NB4 (cell line): Measurements from ENCODE around the gene STK39.

Experiments used
- DNase-seq: peaks from one replicate; pipeline ENCODE4 v3.0.0; 2010; ENCODE audit warnings: low read depth
- H3K4me3 ChIP-seq: one replicate; pipeline ENCODE4 v1.5.1; 2011; ENCODE audit warnings: mild to moderate bottlenecking, low read depth, low read length, moderate library complexity
- MYC ChIP-seq: IDR thresholded peaks from 2 replicates; pipeline ENCODE4 v1.6.1; 2011; ENCODE audit warnings: low read depth, low read length
- POLR2A ChIP-seq: IDR thresholded peaks from 2 replicates; pipeline ENCODE4 v1.6.1; 2011; ENCODE audit warnings: mild to moderate bottlenecking; ENCODE audit not compliant: insufficient read length; ENCODE audit errors: extremely low read depth
- TF ChIP-seq, protein P1 (sequence below): IDR thresholded peaks from one replicate; pipeline ENCODE4 v1.5.1; 2012; ENCODE audit warnings: low read depth, low read length
- TF ChIP-seq, protein P2 (sequence below): IDR thresholded peaks from 2 replicates; pipeline ENCODE4 v1.6.1; 2011; ENCODE audit warnings: low read depth, low read length

Gene STK39

DNA sequence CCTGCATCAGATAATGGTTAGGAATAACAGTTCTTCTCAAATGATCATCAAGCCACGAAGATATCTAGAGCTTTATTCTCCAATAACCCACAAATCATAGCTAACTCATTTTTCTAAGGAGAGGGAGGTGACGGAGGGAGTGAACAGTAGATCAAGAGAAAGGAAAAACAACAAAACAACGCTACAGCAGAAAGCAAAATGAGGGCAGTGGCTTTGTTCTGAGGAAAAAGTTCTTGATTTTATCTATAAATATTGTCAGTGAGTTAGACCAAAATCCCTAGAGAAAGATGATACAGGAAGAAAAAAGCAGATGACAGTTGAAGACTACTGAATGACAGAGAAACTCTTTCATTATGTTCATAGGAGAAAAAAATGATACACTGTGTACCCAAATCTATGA is 71.0 kb downstream of the STK39 start:
- peak; percentile 15 for DNase-seq
- TF ChIP-seq, protein P1, sequence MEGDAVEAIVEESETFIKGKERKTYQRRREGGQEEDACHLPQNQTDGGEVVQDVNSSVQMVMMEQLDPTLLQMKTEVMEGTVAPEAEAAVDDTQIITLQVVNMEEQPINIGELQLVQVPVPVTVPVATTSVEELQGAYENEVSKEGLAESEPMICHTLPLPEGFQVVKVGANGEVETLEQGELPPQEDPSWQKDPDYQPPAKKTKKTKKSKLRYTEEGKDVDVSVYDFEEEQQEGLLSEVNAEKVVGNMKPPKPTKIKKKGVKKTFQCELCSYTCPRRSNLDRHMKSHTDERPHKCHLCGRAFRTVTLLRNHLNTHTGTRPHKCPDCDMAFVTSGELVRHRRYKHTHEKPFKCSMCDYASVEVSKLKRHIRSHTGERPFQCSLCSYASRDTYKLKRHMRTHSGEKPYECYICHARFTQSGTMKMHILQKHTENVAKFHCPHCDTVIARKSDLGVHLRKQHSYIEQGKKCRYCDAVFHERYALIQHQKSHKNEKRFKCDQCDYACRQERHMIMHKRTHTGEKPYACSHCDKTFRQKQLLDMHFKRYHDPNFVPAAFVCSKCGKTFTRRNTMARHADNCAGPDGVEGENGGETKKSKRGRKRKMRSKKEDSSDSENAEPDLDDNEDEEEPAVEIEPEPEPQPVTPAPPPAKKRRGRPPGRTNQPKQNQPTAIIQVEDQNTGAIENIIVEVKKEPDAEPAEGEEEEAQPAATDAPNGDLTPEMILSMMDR: no peak
- TF ChIP-seq, protein P2, sequence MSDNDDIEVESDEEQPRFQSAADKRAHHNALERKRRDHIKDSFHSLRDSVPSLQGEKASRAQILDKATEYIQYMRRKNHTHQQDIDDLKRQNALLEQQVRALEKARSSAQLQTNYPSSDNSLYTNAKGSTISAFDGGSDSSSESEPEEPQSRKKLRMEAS: no peak
- TF ChIP-seq POLR2A: no peak
- TF ChIP-seq MYC: no peak
- H3K4me3 ChIP-seq: no peak overlapping the region

DNA sequence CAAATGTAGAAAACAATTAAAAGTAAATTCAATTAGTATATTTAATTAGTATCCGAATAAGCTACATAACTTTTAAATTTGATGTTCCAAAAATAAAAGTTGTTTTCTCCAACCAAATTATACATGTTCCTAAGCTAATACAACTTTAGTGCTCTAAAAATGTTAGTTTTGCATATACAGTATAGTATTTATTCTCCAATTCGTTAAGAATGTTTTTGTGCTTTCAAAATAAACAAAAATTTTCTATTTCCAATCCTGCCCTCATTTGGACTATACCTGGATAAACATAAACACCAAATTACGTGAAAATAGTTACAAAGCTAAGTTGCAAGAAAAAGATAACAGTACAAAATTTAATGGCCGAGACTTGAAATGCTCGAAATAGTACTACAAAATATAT is 71.9 kb downstream of the STK39 start:
- no peak for DNase-seq
- TF ChIP-seq, protein P2: no peak
- TF ChIP-seq MYC (no peak), POLR2A (no peak)
- TF ChIP-seq, protein P1: no peak
- H3K4me3 ChIP-seq: no peak overlapping the region

DNA sequence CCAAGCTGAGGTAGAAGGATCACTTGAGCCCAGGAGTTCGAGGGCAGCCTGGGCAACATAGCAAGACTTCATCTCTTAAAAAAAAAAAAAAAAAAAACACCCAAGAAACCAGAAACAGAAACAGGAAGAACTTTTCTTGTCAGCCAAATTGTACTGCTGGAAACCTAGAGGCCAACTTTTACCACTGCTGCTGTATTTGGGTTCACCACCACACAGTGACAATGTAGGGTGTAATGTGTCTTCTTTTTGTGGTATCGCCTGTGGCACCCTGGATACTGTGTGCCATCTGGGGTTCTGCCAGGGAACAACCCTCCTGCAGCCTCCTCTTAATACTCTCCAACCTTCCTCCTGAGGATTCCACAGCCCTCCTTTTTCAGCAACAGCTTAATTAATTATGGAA is 72.6 kb downstream of the STK39 start:
- peak; percentile 33 for DNase-seq
- TF ChIP-seq MYC: no peak
- TF ChIP-seq, protein P2: no peak
- H3K4me3 ChIP-seq: no peak overlapping the region

DNA sequence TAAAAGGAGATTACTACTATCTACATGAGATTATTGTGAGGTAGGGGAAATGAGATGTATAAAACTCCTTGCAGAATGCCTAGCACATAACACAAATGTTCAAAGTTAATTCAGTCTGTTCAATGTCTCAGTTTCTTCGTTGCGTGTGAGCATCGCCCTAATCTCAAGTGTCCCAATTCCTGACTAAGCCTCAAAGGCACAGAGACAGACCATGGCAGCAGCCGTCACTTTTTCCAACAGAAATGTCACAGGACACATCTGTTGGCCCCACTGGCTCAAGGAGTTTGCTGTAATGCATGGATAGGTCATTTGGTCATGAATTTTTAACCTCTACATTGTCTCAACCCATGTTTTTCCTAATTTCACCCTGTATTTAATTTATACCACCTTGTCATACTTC is 75.3 kb downstream of the STK39 start:
- no peak for TF ChIP-seq POLR2A
- TF ChIP-seq, protein P2: no peak
- TF ChIP-seq, protein P1: no peak
- TF ChIP-seq MYC: no peak
- H3K4me3 ChIP-seq: no peak overlapping the region
- no peak for DNase-seq

DNA sequence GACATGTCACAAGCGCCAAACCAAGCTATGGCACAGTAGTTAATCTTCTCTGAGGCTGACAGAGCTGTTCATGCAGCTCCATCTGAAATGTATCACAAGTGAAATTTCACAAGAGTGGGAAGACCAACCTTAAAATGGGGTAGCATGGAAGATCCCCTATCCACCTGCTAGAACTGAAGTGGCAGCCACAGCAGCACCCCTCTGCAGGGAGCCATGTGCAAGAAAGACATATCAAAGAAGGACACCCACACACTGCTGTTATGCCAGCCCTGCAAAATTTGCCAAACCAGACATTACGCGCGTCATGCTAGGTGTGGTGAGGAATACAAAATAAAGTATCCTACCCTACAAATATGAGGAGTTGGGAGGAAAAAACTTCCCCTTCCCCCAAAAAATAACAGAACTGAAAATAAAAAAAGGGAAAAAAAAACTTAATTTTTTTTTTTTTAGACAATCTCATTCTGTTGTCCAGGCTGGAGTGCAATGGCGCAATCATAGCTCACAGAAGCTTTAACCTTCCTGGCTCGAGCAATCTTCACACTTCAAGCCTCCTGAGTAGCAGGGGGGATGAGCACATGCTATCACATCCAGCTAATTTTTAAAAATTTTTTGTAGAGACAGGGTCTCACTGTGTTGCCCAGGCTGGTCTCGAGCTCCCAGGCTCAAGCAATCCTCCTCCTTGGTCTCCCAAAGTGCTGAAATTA is 76.2 kb downstream of the STK39 start:
- DNase-seq: peak; percentile 32
- no peak for TF ChIP-seq POLR2A
- TF ChIP-seq, protein P1: no peak
- no peak for TF ChIP-seq MYC
- TF ChIP-seq, protein P2: no peak
- no peak overlapping the region for H3K4me3 ChIP-seq

DNA sequence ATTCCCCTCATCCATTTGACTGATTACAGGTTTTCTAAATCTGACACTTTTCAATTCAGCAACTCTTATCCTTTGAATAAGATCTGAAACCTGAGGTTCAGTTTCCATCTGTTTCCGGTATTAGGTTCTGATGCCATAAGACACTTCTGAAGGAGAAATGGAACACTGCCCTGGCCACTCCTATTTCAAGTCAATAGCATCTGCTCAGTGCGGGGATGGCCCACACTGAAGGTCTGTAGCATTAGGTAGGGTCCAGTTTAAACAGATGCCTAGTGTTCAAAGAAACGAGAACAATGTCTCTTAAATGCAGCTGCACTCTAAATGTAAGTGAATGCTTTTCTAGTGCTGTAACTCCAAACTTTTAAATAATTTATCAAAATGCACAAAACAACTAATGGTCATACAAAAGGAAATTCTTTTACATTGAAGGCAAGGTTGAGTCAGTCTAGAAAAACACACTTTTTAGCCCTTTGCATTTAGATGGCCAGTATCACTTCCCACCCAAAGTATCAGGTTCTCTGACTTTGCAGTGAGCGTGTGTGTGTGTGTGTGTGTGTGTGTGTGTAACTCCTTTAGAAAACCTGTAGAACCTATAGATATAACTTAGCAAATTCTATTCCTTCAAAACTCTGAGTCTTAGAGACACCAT is 78.2 kb downstream of the STK39 start:
- TF ChIP-seq, protein P2: no peak
- no peak for TF ChIP-seq POLR2A
- TF ChIP-seq, protein P1: no peak
- TF ChIP-seq MYC: no peak
- no peak overlapping the region for H3K4me3 ChIP-seq
- no peak for DNase-seq
